ENCODE measurements around the gene COL13A1. TPM values are rescaled to one million over a fixed set of nuclear protein-coding genes. Genes with fewer than 3 reads are reported as not detected.
A peak's percentile ranks its signal among the peaks of the same experiment; 100 is the strongest.

The COL13A1 gene
- total RNA-seq, 1 donor from 2014 or later: 18.3 TPM

DNA sequence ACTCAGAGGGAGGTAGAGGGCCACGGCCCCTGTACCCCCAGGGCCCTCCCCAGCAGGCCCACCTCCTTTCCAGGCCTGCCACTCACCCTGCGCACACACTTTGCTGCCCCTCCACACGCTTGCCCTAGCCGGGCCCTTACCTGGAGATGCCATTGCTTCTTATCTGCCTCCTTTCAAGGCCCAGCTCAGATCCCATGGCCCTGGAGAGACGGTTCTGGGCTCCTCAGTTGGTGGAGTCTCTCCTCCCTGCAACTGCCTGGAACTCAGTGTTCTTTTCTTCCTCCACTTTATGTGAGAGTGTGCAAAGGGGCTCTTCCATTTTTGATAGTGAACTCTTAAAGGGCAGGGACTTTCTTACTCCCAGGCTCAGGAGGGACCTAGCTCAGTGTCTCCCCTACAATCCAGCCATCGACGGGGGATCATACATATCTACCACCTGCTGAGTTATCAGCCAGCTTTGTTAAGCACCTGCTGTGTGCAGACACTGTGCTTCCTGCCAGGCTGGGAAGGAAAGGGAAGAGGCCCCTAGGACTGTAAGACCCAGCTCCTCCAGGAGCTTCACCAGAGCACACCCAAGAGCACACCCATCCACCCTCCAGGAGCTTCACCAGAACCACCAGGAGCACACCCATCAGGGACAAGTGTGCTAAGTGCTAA lies 161.6 kb downstream of the COL13A1 start:
- no peak for DNase-seq (ENCODE audit: low spot score)

DNA sequence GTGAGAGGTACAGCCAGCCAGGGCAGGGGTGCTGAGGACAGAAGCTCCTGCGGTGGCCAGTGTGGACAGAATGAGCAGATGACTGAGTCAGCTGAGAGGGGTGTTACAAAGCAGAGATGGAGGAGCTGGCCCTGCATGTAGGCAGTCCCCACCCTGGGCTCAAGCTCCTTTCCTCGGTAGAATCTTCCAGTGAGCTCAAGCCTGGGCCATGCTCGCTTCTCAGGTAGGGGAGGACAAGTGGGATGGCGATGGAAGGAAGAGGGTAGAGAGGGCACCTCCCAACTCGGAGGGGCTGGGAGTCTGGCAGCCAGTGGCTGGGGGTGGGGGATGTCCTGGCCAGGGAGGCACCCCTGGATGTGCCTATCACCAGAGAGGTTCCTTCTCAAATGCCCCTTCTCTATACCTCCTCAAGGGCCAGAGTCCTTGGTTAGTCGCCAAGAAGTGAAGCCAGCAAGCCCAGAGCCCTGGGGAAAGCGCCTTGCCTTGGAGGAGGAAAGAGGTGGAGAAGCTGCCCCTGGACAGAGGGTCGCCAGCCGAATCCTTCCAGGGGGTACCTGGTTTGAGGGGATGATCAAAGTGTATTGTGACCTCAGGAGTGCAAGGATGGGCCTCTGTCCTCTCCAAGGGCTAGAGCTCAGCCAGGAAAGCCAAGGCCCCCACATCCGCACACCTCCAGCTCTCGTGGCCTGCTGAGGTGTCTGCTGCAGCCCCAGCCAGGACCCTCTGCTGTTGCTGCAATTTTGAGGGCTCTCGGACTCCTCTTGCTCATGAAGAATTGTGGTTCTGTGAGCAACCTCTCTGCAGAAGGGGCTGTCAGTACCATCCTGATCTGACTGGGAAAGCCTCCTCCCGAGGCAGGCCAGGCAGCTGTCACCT lies 162.4 kb downstream of the COL13A1 start:
- DNase-seq (ENCODE audit: low spot score): no peak

DNA sequence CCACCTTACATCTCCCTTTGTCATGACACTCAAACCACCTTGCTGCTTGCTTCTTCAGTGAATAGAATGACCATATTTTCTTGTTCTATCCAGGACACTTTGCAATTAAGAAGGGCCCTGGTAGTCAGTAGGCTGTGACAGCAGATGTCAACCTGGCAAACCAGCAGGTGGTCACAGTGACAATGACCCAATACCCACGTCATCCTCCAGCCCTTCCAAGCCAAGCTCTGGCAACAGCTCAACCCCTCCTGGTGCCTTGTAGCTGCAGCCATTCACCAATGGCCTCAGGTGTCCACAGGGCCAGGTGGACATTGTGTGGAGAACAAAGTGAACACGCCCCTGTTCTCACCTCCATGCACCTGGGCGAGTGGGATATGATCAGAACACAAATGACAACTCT lies 163.4 kb downstream of the COL13A1 start:
- no peak for DNase-seq (ENCODE audit: low spot score)

DNA sequence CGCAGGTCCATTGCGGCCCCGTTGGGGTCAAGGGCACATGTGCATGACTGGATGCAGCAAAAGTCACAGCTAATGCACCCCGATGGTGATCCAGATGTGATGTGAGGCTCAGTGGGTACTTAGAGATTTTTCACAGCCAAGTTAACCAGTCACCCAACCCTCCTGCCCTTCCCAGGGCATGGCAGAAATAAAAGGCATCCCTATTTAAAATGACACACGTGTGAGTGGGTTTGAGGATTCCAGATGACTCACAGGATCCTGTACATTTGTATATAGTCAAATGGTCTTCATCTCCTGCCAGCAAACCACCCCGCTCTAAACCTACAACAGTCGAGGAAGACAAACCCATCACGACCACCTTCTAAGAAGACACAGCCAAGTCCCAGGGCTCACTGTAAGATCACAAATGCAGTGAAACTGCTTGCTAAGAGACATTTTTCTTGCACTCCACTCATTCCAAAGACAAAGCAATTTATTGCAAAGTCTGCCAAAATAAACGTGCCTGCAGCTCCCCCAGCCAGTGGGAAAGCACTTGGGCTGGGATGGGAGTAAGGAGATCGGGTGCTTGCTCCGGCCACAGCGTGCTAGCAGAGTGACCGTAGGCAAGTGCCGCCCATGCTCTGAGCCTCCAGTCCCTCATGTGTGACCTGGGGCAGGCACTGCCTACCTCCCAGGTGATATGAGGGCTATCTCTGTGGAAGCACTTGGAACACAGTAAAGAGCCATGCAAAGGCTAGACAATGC lies 164.4 kb downstream of the COL13A1 start:
- DNase-seq (ENCODE audit: low spot score): peak; percentile 10

DNA sequence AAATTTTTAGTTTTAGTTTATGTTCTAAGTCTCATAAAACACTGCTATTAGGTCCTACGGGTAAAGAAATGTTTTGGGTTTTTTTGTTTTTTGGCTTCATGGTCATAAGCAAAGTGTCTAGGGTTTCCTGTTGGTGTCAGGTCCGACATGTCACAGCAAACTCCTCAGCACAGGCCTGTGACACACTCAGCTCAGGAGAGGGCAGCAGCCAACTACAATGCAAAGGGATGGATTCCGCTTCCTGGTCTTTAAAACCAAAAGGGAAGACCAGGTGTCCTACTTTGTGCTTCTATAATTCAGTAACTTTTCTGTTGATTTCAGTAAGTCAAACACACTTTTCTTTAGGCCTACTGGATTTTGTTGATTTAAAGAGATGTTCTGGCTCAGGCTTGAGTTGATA lies 167.1 kb downstream of the COL13A1 start:
- DNase-seq (ENCODE audit: low spot score): peak; percentile 24

DNA sequence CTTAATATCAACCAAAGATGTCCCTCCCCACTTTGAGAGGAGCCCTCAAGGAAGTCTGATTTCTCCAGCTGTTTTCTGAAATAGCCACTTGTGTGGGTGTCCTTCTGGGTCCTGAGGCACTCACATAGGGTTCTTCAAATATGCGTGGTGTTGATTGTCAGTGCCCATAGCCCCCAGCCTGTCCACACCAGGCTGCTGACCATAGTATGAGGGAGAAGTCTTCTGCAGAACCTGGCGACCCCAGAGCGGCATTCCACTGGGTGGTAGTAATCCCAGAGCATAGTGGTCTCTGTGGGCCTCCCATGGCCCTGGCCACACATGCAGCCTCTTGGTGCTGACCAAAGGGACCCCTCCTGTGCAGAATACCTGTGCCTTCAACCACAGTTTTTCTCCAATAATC lies 168.3 kb downstream of the COL13A1 start:
- DNase-seq (ENCODE audit: low spot score): no peak

DNA sequence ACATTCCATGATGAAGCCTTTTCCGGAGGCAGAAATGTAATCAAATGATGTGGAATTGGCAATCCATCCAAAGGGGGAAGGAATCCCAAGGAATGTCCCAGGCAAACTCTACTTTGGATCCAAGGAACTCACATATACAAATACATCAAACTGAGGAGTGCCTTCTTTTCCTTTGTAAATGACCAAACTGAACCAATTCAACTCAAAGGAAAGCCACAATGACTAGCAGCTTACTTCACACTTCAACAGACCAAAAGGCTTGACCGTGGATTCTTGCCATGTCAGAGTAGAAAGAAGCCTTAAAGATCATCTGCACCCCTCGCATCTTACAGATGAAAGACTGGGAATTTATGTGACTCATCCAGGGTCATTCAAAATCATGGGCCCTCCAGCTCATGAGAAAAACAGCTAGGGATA lies 171.3 kb downstream of the COL13A1 start:
- no peak for DNase-seq (ENCODE audit: low spot score)

DNA sequence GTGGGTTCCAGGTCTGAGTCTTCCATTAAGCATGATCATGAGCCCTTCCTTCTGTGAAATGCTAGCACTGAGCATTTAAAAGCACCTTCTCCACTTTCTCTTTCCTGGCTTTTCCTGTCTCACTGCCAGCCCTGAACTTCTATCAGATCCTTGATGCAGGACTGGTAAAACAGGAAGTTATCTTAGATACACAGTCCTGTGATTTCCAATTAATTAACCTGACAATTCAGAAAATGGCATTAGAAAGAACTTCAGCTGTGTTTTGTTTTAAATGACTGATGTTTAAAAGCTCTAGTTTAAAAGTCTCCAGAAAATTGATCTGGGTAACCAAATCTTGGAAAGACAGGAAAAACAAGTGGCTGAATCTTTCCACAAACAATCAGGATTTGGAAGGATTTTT lies 172.0 kb downstream of the COL13A1 start:
- DNase-seq (ENCODE audit: low spot score): no peak

DNA sequence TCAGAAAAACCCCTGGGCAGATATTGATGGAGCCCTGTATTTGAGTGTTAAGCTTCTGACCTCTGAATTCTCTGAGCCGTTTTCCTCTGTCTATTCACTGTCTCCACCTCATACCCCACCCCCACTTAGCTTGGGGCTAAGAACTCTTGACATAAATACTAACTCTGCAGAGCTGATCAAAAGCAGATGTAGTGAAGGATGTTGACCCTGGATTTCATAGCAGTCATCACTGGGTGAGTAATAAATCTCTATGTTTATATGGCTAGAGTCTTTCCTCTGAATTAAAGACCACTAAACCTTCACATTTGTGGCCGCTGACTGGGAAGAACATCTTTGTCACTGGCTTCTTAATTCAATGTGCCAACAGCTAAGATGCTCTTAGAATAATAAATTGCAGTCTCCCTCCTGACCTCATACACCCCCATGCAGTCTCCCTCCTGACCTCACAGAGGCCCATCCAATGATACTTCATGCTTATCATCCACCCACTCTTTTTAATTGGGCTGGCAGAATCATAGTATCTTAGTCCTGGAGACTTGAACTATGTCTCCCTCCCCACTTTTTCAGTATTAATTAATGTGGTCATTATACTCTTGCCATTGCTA lies 172.9 kb downstream of the COL13A1 start:
- DNase-seq (ENCODE audit: low spot score): peak; percentile 84

DNA sequence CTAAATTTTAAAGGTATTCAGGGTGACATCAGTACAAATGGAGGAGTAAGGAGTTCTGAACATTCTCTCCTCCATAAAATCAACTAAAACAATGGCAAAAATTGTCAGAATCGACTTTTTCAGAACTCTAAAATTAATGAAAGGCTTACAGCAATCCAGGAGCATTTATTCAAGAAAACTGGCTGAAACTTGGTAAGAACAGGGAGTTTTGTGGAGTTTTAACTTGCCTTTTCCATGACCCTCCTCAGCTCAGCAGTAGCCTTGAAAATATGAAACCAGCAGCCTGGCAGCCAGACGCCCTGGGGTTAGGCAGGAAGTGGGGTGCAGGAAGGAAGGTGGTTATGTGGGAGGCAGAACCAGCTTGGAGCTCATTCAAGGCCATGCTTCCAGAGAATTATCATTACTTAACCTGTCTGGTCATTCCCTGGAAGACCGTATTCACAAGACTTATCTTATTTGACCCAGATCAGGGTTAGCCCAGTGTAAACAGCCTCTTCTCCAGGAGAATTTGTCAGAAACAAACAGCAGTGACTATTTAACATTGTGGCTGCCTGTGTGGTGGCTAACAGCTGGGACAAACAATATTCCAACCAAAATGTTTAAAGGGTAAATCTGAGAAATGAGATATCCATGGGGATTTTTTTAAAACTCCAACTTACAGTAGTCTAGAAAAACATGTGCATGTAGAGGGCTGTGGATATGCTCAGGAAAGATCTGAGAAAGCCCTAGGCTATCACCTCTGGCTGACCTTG lies 175.3 kb downstream of the COL13A1 start:
- DNase-seq (ENCODE audit: low spot score): no peak

DNA sequence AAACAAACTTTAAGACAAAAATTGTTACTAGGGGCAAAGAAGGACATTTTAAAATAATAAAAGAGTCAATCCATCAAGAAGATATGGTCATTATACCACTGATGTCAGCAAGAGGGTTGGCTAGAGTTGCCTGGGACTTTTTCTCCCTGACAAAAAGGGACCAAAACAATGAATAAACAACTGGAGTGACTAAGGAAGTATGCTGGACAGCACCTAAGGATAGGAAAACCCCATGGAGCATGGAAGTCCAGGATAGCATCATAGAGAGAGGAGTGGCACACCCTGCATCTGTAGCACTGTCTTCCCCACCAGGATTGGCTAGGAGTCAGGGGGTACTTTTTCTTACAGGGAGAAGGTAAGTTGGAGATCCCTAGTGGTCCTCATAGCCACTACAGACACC lies 177.5 kb downstream of the COL13A1 start:
- DNase-seq (ENCODE audit: low spot score): no peak

DNA sequence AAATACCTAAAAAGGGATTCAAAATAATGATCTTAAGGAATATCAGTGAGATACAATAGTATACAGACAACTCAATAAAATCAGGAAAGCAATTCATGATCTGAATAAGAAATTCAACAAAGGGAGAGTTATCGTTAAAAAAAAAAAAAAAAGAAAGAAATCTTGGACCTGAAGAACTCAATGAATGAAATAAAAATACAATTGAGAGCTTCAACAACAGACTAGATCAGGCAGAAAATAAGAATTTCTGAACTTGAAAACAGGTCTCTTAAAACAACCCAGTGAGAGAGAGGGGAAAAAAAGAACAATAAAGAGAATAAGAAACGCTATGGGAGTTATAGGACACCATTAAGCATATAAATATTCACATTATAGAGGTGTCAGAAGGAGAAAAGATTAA lies 179.0 kb downstream of the COL13A1 start:
- no peak for DNase-seq (ENCODE audit: low spot score)

DNA sequence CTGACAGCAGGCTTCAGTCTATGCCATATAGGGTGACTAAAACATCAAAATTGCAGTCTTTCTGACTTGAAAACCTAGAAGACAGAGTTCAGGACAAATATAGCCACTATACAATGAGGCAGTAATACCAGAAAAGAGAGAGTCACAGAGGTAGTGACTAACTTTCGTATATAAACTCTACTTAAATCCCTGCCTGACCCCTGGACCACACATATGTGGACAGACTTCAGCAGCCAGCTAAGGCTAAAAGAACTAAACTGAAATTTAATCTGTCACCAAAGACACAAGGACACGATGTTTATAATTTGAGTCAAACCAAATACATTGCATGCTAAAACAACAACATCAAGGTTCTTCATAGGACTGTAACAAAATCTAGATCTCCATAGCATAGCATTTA lies 186.4 kb downstream of the COL13A1 start:
- no peak for DNase-seq (ENCODE audit: low spot score)

DNA sequence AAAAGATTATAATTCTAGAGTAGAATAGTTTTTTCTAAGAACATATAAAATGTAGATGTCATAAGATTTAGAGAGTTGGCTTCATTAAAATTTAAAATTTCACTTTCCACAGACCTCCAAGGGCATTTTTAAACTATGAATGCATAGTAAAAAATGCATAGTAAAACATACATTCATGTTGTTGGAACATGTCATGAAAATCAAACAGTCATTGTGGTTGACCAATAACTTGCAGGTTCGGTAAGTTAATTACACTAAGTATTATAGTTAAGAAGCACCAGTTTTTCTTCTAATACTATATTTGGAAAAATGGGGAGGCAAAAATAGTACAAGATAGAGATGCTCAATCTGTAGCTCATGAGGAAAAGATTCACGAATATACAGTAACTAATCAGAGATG lies 189.4 kb downstream of the COL13A1 start:
- DNase-seq (ENCODE audit: low spot score): no peak

DNA sequence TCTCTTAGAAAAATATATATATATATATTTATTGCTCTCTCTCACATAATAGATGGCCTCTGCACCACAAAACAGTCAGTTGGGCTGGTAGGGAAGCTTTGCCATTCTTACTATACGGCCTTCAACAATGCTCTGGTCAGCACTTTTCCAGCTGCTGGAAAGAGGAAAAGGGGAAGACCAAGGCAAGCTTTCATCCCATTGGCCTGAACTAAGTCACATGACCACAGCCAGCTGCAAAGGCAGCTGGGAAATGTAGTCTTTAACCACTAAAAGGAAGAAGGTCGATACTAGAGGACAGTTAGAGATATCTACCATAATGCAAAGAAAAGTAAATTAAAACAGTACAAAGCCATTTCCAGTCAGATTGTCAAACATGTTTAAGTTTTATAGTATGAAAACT lies 192.6 kb downstream of the COL13A1 start:
- DNase-seq (ENCODE audit: low spot score): peak; percentile 37

DNA sequence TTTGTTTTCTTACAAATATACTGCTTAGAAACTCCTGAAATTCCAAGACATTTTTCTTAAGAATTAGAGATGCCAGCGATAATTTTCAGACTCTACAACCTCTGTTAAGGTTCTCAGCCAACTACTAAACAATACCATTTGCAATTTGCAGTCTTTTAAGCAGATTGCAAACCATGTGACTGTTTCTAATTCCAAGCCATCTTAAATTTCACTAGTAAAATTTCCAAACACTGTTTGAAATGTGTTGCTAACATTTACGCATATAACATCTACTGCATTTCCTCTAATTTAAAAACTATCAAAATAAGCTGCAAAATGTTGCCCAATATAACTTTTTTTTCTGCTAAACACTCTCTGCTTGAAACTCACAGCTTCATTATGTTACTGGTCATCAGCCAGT lies 194.9 kb downstream of the COL13A1 start:
- no peak for DNase-seq (ENCODE audit: low spot score)

DNA sequence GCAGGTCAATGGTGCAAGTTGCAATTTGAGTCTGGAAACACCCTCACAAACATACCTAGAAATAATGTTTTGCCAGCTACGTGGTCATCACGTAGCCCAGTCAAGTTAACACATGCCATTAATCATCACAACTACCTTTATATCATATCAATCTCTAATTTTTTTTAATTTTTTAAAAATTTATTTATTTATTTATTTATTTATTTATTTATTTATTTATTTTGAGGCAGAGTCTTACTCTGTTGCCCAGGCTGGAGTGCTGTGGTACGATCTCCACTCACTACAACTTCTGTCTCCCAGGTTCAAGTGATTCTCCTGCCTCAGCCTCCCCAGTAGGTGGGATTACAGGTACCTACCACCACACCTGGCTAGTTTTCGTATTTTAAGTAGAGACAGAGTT lies 198.6 kb downstream of the COL13A1 start:
- no peak for DNase-seq (ENCODE audit: low spot score)

DNA sequence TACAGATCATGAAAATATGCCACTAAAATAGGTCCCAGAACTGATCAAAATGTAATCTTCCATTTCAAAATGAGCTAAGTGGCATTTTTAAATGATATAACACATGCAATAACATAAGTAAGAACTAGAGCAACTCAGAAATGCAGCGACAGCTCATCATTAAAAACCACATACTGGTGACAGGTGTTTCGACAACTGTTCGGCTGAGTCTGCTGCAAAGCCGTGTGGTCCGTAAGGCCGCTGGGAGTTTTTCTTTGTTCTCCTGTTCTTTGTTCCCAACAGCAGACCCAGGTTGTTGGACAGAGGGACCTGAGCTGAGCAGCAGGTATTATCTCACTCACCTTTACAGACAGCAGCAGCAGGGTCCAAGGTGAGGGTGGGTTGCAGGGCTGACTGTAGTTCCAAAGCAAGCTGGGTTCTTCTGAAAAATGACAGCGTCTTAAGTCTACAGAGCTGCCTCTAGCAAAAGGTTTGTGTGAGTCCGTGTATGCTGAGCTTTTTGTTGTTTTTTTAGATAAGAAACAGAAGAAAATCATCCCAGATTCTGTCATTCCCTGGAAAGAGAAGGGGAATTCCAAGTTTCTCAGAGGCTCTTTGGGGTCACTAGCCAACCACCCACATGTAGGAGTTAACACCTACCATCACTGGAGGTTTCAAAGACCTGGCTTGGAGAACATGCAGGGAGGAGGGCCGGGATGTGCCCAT lies 205.6 kb downstream of the COL13A1 start:
- no peak for DNase-seq (ENCODE audit: low spot score)
